Activated T-helper 17 cell treated with anti-CD3 and anti-CD28 coated beads, Interleukin-2, amount 50 U/mL, for 72 hours (primary cell): ENCODE results near the gene TGFB2. TPM values are rescaled to one million over a fixed set of nuclear protein-coding genes. Genes with fewer than 3 reads are reported as not detected.
A peak's percentile ranks its signal among the peaks of the same experiment; 100 is the strongest.

Source experiments
- ATAC-seq: fragments of 150-1000 bp; cut with Tn5 transposase; replicated peaks from 2 replicates; pipeline ENCODE4 v1.10.0; 2021; ENCODE audit warnings: mild to moderate bottlenecking, moderate library complexity
- H3K27ac Mint-ChIP-seq: one replicate; pipeline ENCODE4 v1.8.0; 2022; ENCODE audit warnings: mixed read lengths
- H3K27me3 Mint-ChIP-seq: one replicate; pipeline ENCODE4 v1.8.0; 2022; ENCODE audit warnings: mixed read lengths
- H3K36me3 Mint-ChIP-seq: one replicate; pipeline ENCODE4 v1.8.0; 2022; ENCODE audit warnings: low read depth, mild to moderate bottlenecking, mixed read lengths
- H3K4me1 Mint-ChIP-seq: one replicate; pipeline ENCODE4 v1.8.0; 2022; ENCODE audit warnings: mixed read lengths
- H3K4me3 Mint-ChIP-seq: one replicate; pipeline ENCODE4 v1.8.0; 2022; ENCODE audit warnings: mild to moderate bottlenecking, mixed read lengths
- H3K9me3 Mint-ChIP-seq: one replicate; pipeline ENCODE4 v1.8.0; 2022; ENCODE audit warnings: mixed read lengths
- total RNA-seq, 2 donors: library from RNA; stranded (reverse); gene quantifications; one replicate each; pipeline ENCODE4 v1.2.3, GENCODE V29; 2022

The TGFB2 gene
- total RNA-seq, 2 donors from 2014 or later: not detected

DNA sequence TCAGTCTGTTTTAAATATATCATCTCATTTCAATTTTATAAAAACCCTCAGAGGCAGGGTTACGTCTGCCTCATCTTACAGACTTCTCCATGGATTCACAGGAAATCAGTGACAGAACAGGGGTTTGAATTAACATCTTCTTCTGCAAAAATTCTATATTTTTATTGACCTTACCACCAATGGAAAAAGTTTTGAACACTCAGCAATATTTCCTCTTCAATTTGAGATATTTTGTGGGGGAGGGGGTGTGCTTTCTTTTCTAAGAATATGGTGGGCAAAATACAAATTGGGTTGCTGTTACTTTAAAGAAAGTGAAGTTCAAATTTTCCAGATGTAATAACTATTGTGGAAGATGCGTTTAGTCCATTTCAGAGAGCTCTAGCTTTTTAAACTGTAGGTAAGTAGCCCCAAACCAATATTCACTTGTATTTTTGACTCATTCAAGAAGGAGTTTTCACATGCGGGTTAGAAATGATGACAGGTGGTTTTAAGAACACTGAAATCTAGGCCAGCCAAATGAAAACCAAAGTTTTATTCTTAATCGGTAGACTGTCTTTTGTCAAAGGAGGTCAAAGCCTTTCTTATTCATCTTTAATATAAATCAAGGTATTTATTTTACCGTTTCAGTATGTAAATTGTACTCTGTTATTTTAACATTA is 17.4 kb downstream of the TGFB2 start:
- no peaks in the 10 kb centered on the region for H3K4me1 Mint-ChIP-seq
- peaks cover 3% of the 10 kb centered on the region for H3K27me3 Mint-ChIP-seq
- no peaks in the 10 kb centered on the region for H3K36me3 Mint-ChIP-seq
- no peak overlapping the region for H3K27ac Mint-ChIP-seq
- H3K9me3 Mint-ChIP-seq: no peaks in the 10 kb centered on the region
- peak; percentile 49 for ATAC-seq
- H3K4me3 Mint-ChIP-seq: no peak overlapping the region

DNA sequence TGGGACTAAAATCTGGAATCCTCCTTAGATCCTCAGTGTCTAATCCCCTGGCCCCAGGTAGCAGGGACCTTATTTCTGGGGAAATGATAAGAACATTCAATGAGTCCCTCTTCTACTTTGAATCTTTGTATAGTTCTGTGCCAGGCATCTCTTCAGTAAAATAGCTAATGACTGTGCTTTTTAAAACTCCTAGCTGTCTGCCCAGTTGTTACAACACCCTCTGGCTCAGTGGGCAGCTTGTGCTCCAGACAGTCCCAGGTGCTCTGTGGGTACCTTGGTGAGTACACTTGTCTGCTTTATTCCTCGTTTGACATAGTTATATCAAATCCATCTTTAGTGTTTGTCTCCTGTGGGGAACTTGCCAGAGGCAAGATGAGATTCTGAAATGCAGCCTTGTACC is 18.0 kb downstream of the TGFB2 start:
- peaks cover 3% of the 10 kb centered on the region for H3K27me3 Mint-ChIP-seq
- H3K4me1 Mint-ChIP-seq: no peaks in the 10 kb centered on the region
- no peak overlapping the region for H3K27ac Mint-ChIP-seq
- no peaks in the 10 kb centered on the region for H3K36me3 Mint-ChIP-seq
- no peaks in the 10 kb centered on the region for H3K9me3 Mint-ChIP-seq
- ATAC-seq: no peak
- no peak overlapping the region for H3K4me3 Mint-ChIP-seq

DNA sequence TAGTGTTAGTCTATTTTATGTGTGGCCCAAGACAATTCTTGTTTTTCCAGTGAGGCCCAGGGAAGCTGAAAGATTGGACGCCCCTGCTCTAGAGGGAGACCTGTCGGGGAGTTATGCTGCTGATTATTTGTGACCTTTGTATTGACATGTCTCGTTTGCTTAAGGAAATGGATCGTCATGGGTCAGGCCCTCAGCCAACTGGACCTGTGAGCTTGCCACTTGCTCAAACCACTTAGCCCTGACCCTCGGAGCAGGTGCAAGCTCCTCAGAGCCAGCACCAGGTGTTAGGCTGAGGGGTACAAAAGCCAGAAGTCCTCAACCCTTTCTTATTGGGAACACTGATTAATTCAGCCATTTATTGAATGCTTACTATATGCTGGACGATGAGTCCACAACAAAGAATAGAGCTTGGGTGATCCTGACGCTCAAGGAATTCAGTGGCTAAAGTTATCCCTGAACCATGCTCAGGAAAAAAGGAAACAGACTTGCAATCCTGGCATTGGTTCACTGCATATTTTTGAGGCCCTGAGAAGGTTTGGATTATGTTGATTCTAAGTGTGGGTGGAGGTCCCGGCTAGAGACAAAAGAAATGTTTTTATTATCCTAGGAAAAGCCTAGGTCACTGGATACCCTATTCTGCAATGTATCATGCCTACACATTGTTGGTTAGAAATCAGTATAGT is 19.0 kb downstream of the TGFB2 start:
- no peak overlapping the region for H3K27ac Mint-ChIP-seq
- no peak for ATAC-seq
- no peaks in the 10 kb centered on the region for H3K9me3 Mint-ChIP-seq
- peaks cover 7% of the 10 kb centered on the region for H3K27me3 Mint-ChIP-seq
- H3K36me3 Mint-ChIP-seq: no peaks in the 10 kb centered on the region
- no peak overlapping the region for H3K4me3 Mint-ChIP-seq
- H3K4me1 Mint-ChIP-seq: no peaks in the 10 kb centered on the region

DNA sequence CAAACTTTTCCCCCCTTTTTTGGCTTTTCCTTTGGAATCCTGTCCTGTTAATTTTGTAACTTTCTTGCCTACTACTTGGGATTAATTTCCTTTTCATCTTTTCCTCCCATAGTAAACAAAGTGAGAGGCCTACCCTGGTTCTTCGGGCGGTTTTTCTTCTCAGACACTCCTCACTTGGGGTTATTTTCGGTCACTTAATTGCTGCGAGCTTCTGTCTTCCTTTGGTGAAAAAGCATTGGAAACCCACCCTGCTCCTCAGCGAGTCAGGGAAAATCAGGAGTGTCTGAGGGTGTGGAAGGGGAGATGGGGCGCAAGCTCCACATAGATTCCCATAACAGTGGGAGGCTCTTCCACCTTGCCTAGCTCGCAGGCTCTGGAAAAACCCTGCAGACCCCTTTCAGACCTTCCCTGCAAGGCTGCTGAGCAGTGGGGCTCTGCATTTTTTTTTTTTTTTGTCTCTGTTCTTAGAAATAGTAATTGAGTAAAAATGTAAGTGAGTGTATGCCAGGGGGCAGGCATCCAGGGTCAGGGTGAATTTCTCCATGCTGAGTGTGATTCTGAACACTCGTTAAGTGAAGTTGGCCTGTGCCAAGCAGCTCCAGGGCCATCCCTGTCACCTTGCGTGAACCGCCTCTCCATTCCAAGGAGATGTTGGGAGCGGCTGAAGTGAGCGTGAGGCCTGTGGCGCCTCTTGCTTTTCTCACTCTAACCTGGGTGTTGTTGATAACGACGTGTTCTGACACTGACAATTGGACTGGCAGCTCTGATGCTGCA is 20.3 kb downstream of the TGFB2 start:
- Mint-ChIP-seq H3K4me1 (no peaks in the 10 kb centered on the region), H3K9me3 (no peaks in the 10 kb centered on the region), H3K27ac (no peak overlapping the region), H3K36me3 (no peaks in the 10 kb centered on the region), H3K27me3 (peaks cover 7% of the 10 kb centered on the region), H3K4me3 (no peak overlapping the region)
- no peak for ATAC-seq

DNA sequence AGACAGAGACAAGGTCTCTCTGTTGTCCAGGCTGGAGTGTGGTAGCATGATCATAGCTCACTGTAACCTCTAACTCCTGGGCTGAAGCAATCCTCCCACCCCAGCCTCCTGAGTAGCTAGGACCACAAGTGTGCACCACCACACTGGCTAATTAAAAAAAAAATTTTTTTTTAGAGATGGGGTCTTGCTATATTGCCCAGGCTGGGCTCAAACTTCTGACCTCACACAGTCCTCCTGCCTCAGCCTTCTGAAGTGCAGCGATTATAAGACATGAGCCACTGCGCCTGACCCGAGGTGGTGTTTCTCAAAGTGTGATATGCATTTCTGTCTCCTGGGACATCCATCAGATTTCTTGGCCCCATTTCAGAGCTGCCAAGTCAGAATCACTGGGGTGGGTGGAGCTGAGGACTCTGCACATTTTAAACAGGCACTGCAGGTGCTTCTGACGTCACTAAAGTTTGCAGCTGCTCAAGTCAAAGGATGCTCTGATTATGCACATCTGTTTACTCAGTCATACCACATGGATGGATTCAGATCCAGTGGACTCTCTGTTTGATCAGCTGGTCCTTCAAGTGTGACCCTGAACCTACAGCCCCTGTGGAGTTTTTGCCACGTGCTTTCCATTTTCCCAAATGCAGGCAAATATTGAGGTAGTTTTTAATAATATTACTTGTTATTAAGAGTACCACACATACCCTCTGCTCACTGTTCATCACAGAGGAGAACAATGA is 21.4 kb downstream of the TGFB2 start:
- Mint-ChIP-seq H3K4me3 (no peak overlapping the region), H3K36me3 (no peaks in the 10 kb centered on the region), H3K27me3 (peaks cover 7% of the 10 kb centered on the region), H3K4me1 (no peaks in the 10 kb centered on the region), H3K9me3 (no peaks in the 10 kb centered on the region), H3K27ac (no peak overlapping the region)
- no peak for ATAC-seq

DNA sequence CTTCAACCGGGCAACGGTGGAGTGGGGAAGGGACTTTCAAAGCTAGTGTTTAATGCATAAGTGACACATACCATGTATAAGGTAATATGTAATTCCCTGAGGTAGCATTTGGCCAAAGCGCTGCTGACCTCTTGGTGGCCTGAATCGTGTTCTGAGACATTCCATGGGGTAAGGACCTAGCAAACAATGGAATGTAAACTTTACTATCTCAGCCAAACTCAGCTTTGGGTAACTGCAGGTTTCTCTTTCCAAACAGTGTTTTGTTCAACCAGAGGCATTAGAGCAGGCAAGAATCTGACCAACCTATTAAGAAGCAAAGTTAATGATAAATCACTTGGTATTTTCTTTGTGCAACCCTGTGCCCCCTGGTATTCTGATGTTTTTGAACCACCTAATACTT is 22.0 kb downstream of the TGFB2 start:
- Mint-ChIP-seq H3K4me1 (no peaks in the 10 kb centered on the region), H3K4me3 (no peak overlapping the region)
- no peak for ATAC-seq

DNA sequence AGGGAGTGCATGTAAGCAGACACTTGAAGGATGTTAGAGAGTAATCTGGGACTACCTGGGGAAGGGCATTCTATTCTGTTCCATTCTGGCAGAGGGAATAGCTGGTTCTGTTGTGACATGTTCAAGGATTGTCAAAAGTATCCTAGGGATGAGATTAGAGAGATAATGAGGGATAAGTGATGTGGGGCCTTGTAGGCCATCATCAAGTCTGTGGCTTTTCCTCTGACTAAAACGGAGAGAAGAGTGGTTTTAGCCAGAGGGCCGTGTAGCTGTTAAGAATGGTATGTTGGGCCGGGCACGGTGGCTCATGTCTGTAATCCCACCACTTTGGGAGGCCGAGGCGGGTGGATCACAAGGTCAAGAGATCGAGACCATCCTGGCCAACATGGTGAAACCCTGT is 23.6 kb downstream of the TGFB2 start:
- H3K4me1 Mint-ChIP-seq: no peaks in the 10 kb centered on the region
- no peak for ATAC-seq
- no peak overlapping the region for H3K4me3 Mint-ChIP-seq
- H3K9me3 Mint-ChIP-seq: no peaks in the 10 kb centered on the region
- H3K27ac Mint-ChIP-seq: no peak overlapping the region
- no peaks in the 10 kb centered on the region for H3K36me3 Mint-ChIP-seq
- peaks cover 17% of the 10 kb centered on the region for H3K27me3 Mint-ChIP-seq

More for the DNA sequence above, 22.0 kb downstream of the TGFB2 start:
- no peak overlapping the region for H3K27ac Mint-ChIP-seq
- no peaks in the 10 kb centered on the region for H3K36me3 Mint-ChIP-seq
- H3K27me3 Mint-ChIP-seq: peaks cover 12% of the 10 kb centered on the region
- H3K9me3 Mint-ChIP-seq: no peaks in the 10 kb centered on the region

DNA sequence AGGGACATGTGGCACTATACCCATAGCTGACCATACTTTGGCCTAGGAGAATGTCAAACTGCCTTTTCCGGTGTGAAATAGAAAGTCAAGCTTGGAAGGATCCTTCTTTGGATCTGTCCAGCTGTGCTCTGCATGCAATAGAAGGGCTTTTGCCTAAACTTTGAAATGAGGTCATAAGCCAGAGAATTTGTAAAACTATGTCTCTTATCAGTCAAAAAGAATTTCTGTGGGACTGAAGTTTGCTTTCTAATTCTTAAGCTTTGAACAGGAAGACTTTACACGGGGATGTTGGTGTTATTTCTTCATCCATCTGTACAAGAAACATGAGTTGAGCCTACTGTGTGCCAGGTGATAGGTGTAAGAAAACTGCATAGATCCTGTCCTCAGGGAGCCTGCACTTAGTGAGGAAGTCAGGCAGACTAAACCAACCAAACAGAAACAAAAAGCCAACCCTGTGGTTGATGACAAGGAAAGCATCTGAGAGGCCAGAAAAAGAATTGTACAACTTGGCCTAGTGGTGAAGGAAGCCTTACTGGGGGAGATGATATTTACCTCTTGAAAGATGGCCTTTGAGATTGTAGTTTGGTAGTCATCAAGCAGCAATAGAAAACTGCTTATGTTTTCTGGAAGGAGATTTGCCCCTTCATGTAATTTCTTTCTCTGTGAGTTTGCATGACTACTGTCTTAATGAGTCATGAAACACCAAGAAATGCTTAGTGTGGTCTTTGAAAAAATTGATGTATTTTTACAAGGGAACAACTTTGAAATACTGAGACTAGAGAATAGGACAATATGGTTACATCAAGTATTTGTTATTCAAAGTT is 24.8 kb downstream of the TGFB2 start:
- Mint-ChIP-seq H3K27me3 (peaks cover 25% of the 10 kb centered on the region), H3K27ac (no peak overlapping the region), H3K9me3 (no peaks in the 10 kb centered on the region), H3K4me1 (no peaks in the 10 kb centered on the region), H3K36me3 (no peaks in the 10 kb centered on the region), H3K4me3 (no peak overlapping the region)
- ATAC-seq: peak; percentile 64

DNA sequence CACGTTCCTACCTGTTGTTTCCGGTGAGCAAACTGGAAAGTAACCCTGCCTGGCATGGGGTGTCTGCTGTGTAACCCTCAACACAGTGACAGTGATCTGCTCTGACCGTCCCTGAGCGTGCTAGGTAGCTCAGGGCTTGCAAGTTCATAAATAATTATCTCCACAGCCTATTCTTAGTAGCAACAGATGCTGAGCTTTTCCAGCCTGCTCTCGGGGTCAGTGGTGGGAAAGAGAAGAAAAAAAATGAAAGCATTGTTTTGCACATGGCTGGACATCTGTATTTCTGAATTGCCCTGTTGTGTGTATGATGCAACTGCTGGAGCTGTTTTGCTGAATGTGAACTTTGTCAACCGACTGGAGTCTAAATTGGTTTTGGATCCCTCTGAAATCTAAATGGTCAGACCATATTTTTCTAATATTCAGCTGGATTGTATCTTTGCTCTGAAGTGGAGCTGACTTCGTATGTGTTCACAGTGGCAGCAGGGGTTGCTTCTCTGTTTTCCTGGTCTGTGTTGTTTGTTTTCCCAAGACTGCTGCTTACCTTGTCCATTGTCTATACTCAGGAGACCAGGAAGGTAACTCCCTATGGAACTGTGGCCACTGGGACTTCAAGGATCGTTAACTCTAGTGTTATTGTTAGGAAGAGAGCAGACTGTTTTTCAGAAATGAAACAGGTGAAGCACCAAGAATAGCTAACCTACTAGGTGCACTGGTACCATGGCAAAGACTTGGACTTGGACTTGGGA is 27.0 kb downstream of the TGFB2 start:
- Mint-ChIP-seq H3K4me1 (peaks cover 1% of the 10 kb centered on the region), H3K36me3 (no peaks in the 10 kb centered on the region), H3K9me3 (no peaks in the 10 kb centered on the region), H3K27ac (no peak overlapping the region), H3K27me3 (peaks cover 29% of the 10 kb centered on the region), H3K4me3 (no peak overlapping the region)
- ATAC-seq: no peak

DNA sequence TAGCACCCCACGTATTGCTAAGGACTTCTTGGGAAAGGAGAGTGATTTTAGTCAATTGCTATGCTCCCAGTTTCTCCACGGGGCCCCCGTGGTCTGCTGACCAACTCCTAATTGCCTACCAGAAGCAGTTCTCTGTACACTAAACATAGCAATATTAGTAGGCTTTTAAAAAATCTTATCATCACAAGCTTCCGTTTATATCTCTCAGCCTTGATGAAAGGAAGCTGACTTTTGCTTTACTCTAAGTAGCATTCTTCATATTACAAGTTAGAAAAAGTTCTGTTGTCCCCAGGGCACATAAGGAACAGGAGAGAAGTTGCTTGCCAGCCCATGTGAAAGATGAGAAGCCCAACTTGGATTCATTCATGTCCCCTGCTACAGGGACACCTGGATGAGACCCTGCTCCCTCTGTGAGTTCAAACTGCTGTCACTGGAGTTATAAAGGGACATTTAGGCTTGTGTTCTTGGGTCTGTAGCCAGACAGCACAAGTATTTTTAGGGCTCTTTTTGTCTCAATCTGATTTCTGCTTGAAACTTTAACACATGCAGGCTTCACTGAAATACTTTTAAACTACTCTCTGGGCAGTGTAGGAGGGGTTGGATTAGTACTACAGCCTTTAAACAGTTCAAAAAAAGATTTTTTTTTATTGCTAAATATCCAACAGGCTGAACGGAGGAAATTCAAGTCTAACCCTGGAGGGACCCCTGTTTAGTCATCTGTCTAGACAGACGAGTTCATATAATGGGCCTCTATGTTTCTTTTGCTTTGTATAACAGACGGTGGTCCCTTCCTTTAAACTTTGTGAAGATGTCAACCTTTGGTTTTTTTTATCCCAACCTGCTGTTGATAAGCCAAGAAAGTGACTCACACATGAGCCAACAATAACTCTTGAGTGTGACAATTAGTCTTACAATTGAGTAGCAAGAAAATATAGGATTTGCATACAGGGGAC is 29.5 kb downstream of the TGFB2 start:
- Mint-ChIP-seq H3K4me1 (peaks cover 7% of the 10 kb centered on the region), H3K27ac (no peak overlapping the region), H3K4me3 (no peak overlapping the region), H3K27me3 (peaks cover 33% of the 10 kb centered on the region), H3K36me3 (no peaks in the 10 kb centered on the region), H3K9me3 (no peaks in the 10 kb centered on the region)
- ATAC-seq: no peak

DNA sequence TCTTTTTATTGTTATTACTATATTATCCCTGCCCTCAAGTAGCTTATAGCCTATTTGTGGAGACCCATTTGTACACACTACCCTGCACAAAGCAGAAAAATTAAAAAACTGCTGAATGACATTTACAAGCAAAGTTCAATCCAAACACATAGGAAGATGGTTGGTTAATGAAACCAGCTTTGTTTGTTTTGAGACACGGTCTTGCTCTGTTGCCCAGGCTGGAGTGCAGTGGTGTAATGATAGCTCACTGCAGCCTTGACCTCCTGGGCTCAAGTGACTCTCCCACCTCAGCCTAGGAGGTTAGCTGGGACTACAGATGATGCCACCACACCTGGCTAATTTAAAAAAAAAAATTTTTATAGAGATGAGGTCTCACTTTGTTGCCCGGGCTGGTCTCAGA is 31.6 kb downstream of the TGFB2 start:
- peak overlapping the region; percentile 44 for H3K4me3 Mint-ChIP-seq
- no peak for ATAC-seq
- no peaks in the 10 kb centered on the region for H3K36me3 Mint-ChIP-seq
- H3K4me1 Mint-ChIP-seq: peaks cover 7% of the 10 kb centered on the region
- H3K9me3 Mint-ChIP-seq: no peaks in the 10 kb centered on the region
- H3K27me3 Mint-ChIP-seq: peaks cover 45% of the 10 kb centered on the region
- no peak overlapping the region for H3K27ac Mint-ChIP-seq

DNA sequence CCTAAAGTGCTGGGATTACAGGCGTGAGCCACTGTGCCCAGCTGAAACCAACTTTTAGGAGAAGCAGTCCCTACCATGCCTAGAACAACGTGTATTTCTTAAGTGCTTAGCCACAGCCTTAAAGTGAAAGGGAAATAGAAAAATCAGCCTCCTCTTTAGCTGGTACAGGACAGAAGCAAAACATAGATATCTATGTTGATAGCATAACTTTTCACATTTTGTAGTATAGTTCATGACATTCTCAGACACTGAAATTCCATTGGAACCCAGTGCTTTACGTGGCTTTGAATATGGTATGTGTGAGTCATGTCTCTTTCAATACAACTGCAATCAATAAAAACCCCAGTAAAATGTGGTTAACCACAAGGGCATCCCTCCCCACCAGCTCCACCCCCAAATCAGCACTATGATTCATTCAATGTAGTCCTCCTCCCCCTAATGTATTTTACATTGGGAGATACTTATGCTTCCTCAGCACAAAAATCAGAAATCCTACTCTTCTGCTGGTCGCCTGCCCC is 32.1 kb downstream of the TGFB2 start:
- peaks cover 7% of the 10 kb centered on the region for H3K4me1 Mint-ChIP-seq
- H3K9me3 Mint-ChIP-seq: no peaks in the 10 kb centered on the region
- peaks cover 44% of the 10 kb centered on the region for H3K27me3 Mint-ChIP-seq
- peak overlapping the region; percentile 44 for H3K4me3 Mint-ChIP-seq
- no peaks in the 10 kb centered on the region for H3K36me3 Mint-ChIP-seq
- peak; percentile 96 for ATAC-seq
- peak overlapping the region; percentile 89 for H3K27ac Mint-ChIP-seq
